ENCODE results near the gene DISP3.

GRCh38 chr1:11472741-11473140, 6.2 kb upstream of the DISP3 start:
- TF ChIP-seq CTCF (IDR thresholded peaks at IDR 0.05) (no peak), ZFX (IDR thresholded peaks at IDR 0.05; ENCODE audit: borderline replicate concordance) (no peak)

Measured in 22Rv1 (cell line).